Activated CD4-positive, alpha-beta T cell treated with anti-CD3 and anti-CD28 coated beads, Interleukin-2, Interleukin-6, amounts not matched to agents 100 ng/mL and 50 ng/mL, durations not matched to agents 16 hours and 8 hours (primary cell): ENCODE data around the gene SDK1.

Experiments
- DNase-seq: peaks from one replicate; pipeline ENCODE4 v3.0.0-alpha.2; 2020

Gene SDK1

GRCh38 chr7:4265676-4266075 is 964.6 kb downstream of the SDK1 start:
- DNase-seq = no peak

- no peak for DNase-seq
Observed at GRCh38 chr7:4266270-4267040, 965.4 kb downstream of the SDK1 start.

GRCh38 chr7:4267341-4268039 is 966.4 kb downstream of the SDK1 start:
- no peak for DNase-seq

- no peak for DNase-seq
Observed at GRCh38 chr7:4268040-4268965, 967.3 kb downstream of the SDK1 start.

GRCh38 chr7:4269086-4269485 is 968.0 kb downstream of the SDK1 start:
- no peak for DNase-seq

- no peak for DNase-seq
Observed at GRCh38 chr7:4269746-4270145, 968.7 kb downstream of the SDK1 start.

- no peak for DNase-seq
Observed at GRCh38 chr7:4270268-4270667, 969.2 kb downstream of the SDK1 start.

- no peak for DNase-seq
Observed at GRCh38 chr7:4270941-4271715, 970.1 kb downstream of the SDK1 start.

GRCh38 chr7:4271716-4272015 is 970.6 kb downstream of the SDK1 start:
- no peak for DNase-seq

- no peak for DNase-seq
Observed at GRCh38 chr7:4272141-4272540, 971.1 kb downstream of the SDK1 start.

- no peak for DNase-seq
Observed at GRCh38 chr7:4273566-4274230, 972.6 kb downstream of the SDK1 start.

GRCh38 chr7:4274286-4274685 is 973.2 kb downstream of the SDK1 start:
- DNase-seq = no peak

- no peak for DNase-seq
Observed at GRCh38 chr7:4277936-4278335, 976.9 kb downstream of the SDK1 start.

GRCh38 chr7:4279216-4279615 is 978.2 kb downstream of the SDK1 start:
- no peak for DNase-seq

- DNase-seq = no peak
Observed at GRCh38 chr7:4281231-4281993, 980.4 kb downstream of the SDK1 start.

GRCh38 chr7:4282434-4283223 is 981.6 kb downstream of the SDK1 start:
- no peak for DNase-seq

GRCh38 chr7:4286351-4286750 is 985.3 kb downstream of the SDK1 start:
- no peak for DNase-seq

GRCh38 chr7:4288791-4289394 is 987.8 kb downstream of the SDK1 start:
- DNase-seq = no peak

GRCh38 chr7:4297165-4297917 is 996.3 kb downstream of the SDK1 start:
- no peak for DNase-seq

- no peak for DNase-seq
Observed at GRCh38 chr7:4297918-4298219, 996.8 kb downstream of the SDK1 start.
